H1 (cell line): ENCODE measurements around the gene KRT27.

ENCODE experiments used
- EZH2 ChIP-seq: fragments of 200-600 bp; sonication (generic); IDR thresholded peaks from 2 replicates; pipeline ENCODE4 v1.7.1; 2012; ENCODE audit warnings: low read depth, mild to moderate bottlenecking, moderate library complexity, low read length, inconsistent platforms; ENCODE audit not compliant: severe bottlenecking
- TAF1 ChIP-seq: IDR thresholded peaks from 2 replicates; pipeline ENCODE4 v1.6.1; 2011; ENCODE audit warnings: mild to moderate bottlenecking, low read depth, low read length

DNA sequence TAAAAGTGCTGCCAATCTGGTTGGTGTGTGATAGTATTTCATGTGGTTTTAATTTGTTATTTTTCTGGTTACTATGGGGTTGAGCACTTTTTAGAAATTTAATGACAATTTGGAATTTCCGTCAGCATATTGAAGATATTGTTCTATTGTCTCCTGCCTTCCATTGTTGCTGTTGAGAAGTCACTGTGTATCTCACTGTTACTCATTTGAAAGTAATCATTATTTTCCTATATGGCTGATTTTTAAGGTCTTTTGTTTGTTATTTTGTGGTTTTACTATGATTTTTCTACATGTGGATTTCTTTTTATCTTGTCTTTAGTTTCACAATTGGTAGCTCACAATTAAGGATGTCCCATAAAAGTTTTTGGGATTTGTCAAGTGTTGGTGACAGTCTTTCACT lies 18.6 kb downstream of the KRT27 start:
- TF ChIP-seq EZH2 (no peak), TAF1 (no peak)
